BJ (cell line): ENCODE results near the gene PLCD1. TPM values are rescaled to one million over a fixed set of nuclear protein-coding genes. Genes with fewer than 3 reads are reported as not detected.
"Not testable (repeated sequence)": the region's sequence is repeated elsewhere in the genome, so short reads cannot be mapped to it uniquely, and the experiment has no call there.

Experiments used
- CTCF ChIA-PET: fragments of 350-600 bp; formaldehyde crosslinking; extraction: SDS; loops from one replicate; lab custom pipeline; 2021; ENCODE audit warnings: antibody characterized with exemption, inconsistent platforms; lab: Yijun Ruan, JAX
- POLR2A ChIA-PET: fragments of 300-600 bp; sonication (Branson Sonifier 250); formaldehyde crosslinking; extraction: SDS; loops from one replicate; lab custom pipeline; 2021; ENCODE audit warnings: antibody characterized with exemption; lab: Charles Lee
- DNase-seq: peaks from one replicate; pipeline ENCODE4 v3.0.0-alpha.2; 2011; ENCODE audit warnings: low read depth
- H3K27me3 ChIP-seq: 2 replicates; pipeline ENCODE4 v1.6.0; 2011; ENCODE audit warnings: low read length; ENCODE audit not compliant: control insufficient read depth, insufficient read depth
- H3K36me3 ChIP-seq: 2 replicates; pipeline ENCODE4 v1.5.1; 2011; ENCODE audit warnings: low read length; ENCODE audit not compliant: control insufficient read depth, insufficient read depth
- H3K4me3 ChIP-seq: 2 replicates; pipeline ENCODE4 v1.5.1; 2011; ENCODE audit warnings: low read depth, mild to moderate bottlenecking, control low read depth, low read length
- polyA plus RNA-seq: library from polyadenylated mRNA; depleted of rRNA; stranded (reverse); fragments of >200 nt; gene quantifications from 2 replicates; pipeline ENCODE4 v1.2.3, GENCODE V29; 2011
- TF ChIP-seq, protein P1 (sequence below): IDR thresholded peaks from 2 replicates; pipeline ENCODE4 v1.5.1; 2011; ENCODE audit warnings: low read depth, mild to moderate bottlenecking, control low read depth, inconsistent platforms, low read length, moderate library complexity; ENCODE audit not compliant: insufficient read depth

The PLCD1 gene
- polyA plus RNA-seq, 1 experiment = 12.3 TPM

DNA sequence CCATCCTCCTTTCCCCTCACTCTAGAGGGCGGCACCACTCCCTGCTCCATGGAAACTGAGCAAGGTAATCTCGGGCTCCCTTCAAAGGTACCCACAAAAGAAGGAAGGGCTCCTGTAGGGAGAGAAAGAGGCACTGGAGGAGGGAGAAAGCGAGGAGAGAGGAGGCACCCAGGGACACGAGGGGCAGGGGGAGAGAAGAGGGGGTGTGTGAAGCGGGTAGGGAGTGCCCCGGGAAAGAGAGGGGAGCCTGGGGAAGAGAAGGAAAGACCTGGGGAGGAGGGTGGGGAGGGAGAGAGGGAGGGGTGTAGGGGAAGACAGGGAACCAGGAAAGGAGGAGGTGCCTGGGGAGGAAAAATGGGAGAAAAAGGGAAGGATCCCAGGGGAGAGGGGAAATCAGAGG is 38.3 kb downstream of the PLCD1 start:
- TF ChIP-seq, protein P1, sequence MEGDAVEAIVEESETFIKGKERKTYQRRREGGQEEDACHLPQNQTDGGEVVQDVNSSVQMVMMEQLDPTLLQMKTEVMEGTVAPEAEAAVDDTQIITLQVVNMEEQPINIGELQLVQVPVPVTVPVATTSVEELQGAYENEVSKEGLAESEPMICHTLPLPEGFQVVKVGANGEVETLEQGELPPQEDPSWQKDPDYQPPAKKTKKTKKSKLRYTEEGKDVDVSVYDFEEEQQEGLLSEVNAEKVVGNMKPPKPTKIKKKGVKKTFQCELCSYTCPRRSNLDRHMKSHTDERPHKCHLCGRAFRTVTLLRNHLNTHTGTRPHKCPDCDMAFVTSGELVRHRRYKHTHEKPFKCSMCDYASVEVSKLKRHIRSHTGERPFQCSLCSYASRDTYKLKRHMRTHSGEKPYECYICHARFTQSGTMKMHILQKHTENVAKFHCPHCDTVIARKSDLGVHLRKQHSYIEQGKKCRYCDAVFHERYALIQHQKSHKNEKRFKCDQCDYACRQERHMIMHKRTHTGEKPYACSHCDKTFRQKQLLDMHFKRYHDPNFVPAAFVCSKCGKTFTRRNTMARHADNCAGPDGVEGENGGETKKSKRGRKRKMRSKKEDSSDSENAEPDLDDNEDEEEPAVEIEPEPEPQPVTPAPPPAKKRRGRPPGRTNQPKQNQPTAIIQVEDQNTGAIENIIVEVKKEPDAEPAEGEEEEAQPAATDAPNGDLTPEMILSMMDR = no peak
- Histone ChIP-seq H3K4me3 (no peak overlapping the region), H3K27me3 (no peaks in the 10 kb centered on the region), H3K36me3 (no peaks in the 10 kb centered on the region)
- ChIA-PET CTCF (interaction anchor here (3.5 kb wide), 1 partner anchor 136 kb away, joined by 15 read pairs; no protein-coding TSS in a partner anchor), POLR2A (no interaction called here)
- no peak for DNase-seq

DNA sequence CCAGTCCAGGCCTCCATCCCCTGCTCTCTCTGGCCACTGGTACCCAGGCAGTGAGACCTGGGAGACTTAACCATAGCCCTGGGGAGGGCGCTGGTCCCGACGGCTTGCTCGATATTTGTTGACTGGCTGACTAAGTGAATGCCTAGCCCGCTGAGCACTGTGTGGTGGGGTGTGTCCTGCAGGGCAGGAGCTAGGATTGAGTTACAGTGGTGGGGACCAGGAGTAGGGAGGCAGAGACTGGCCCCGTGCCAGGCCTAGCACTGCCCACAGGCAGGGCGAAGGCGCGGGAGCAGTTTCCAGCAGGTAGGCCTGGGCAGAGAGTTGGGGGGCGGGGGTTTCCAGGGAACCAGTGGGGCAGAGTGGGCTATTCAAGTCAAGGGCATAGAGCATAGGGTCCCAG is 38.9 kb downstream of the PLCD1 start, which contains the start of gene VILL:
Gene VILL (plus strand): TSS at position 260 of the 400 bp plus-strand sequence. CDS start 2,887 bp downstream, outside the sequence.
- Histone ChIP-seq H3K27me3 (no peaks in the 10 kb centered on the region), H3K36me3 (no peaks in the 10 kb centered on the region), H3K4me3 (no peak within 1 kb of the TSS)
- DNase-seq = no peak
- ChIA-PET POLR2A (no interaction called here), CTCF (no interaction called here)
- TF ChIP-seq, protein P1 = no peak

DNA sequence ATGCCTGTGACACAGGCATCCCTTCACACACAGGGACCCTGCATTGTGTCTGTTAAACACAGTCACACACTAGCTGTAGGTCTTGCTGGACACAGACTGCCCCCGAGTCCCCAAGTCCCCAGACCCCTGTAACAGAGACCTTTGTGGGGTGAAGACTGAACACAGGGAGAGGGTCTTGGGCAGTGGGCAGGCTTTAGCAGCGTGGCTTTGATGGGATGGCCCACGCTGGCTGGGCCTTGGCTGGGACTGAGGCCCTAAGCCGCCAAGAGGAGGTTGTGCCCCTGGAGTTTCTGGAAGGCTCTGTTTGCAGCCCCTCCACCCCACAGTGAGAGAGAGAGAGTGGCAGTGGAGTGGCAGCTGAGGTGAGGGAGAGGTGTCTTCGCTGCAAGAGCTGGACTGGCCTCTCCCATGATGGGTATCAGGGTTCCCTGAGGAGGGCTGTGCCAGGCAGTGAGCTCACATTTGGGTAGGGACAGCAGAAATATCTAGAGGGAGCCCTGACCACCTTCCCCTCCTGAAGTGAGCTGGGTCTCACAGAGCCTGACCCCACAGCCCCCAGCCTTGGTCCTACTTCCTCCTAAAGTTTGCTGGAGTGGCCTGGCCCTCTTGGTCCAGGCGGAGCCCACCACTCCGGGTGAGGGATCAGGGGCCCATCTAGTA is 39.5 kb downstream of the PLCD1 start:
- POLR2A ChIA-PET = no interaction called here
- CTCF ChIA-PET = interaction anchor here (1.3 kb wide), 1 partner anchor 135 kb away, joined by 3 read pairs; no protein-coding TSS in a partner anchor
- Histone ChIP-seq H3K4me3 (no peak overlapping the region), H3K27me3 (no peaks in the 10 kb centered on the region), H3K36me3 (no peaks in the 10 kb centered on the region)
- TF ChIP-seq, protein P1 = no peak
- DNase-seq = no peak

DNA sequence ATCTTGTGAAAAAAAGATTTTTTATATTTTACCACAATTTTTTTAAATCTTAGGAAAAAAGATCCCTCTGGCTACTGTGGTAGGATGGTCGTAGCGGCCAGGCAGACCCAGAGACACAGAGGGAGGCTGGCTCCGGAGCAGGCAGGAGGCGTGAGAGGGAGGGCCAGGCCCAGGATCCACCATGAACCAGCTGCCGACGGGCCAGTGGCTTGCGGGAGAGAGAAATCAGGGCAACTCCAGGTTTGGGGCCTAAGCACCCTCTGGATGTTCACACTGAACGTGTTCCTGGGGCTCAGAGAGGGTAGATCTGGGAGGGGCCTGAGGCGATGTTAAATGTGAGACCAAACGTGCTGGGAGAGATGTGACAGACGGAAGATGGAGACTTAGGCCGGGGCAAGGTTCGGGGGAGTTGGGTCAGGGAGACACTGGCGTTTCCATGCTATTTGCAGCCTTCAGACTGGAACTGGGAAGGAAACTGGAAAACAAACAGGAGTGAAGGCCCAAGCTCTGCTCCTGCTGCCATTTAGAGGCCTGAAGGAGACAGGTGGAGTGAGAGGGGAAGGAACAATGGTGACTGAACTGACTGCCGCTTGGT is 40.4 kb downstream of the PLCD1 start:
- H3K4me3 ChIP-seq = no peak overlapping the region
- H3K36me3 ChIP-seq = no peaks in the 10 kb centered on the region
- CTCF ChIA-PET = interaction anchor here (0.7 to 1.3 kb wide), 2 partner anchors 9 to 134 kb away, joined by 3 read pairs; no protein-coding TSS in a partner anchor
- POLR2A ChIA-PET = interaction anchor here (0.6 kb wide), 1 partner anchor 9 kb away, joined by 4 read pairs; no protein-coding TSS in a partner anchor
- no peak for DNase-seq
- TF ChIP-seq, protein P1 = no peak
- H3K27me3 ChIP-seq = no peaks in the 10 kb centered on the region

DNA sequence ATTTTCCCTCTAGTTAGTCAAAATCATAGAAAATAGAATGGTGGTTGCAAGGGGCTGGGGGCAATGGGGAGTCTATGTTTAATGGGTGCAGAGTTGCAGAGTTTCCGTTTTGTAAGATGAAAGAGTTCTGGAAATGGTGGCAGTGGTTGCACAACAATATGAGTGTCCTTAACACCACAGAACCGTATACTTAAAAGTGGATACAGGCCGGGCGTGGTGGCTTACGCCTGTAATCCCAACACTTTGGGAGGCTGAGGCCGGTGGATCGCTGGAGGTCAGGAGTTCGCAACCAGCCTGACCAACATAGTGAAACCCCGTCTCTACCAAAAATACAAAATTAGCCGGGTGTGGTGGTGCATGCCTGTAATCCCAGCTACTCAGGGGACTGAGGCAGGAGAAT is 41.1 kb downstream of the PLCD1 start:
- H3K36me3 ChIP-seq, H3K4me3 ChIP-seq, H3K27me3 ChIP-seq, DNase-seq: not testable (repeated sequence)
- ChIA-PET CTCF (interaction anchor here (1.2 kb wide), 1 partner anchor 21 kb away, joined by 4 read pairs; no protein-coding TSS in a partner anchor), POLR2A (interaction anchor here (0.6 kb wide), 1 partner anchor 9 kb away, joined by 4 read pairs; no protein-coding TSS in a partner anchor)
